Vagina (tissue), 2 donors: ENCODE results near the gene MPG.

ENCODE experiments used
- POLR2A ChIP-seq, 2 donors: fragments of 450-650 bp; IDR thresholded peaks; one replicate each; pipeline ENCODE4 v1.6.1; 2017; ENCODE audit warnings: antibody characterized with exemption in 2 of 2, mild to moderate bottlenecking in 2 of 2, moderate library complexity in 2 of 2
- POLR2AphosphoS5 ChIP-seq, 2 donors: sonication (generic); formaldehyde crosslinking; IDR thresholded peaks; one replicate each; pipeline ENCODE4 v1.9.0; 2017; ENCODE audit warnings: antibody characterized with exemption in 2 of 2, mild to moderate bottlenecking in 2 of 2, low read depth in 1 of 2; ENCODE audit not compliant: insufficient read depth in 1 of 2
- TF ChIP-seq, protein P1 (sequence below), 3 experiments: fragments of 450-650 bp in 2 of 3; fragments of 200-600 bp in 1 of 3; sonication (generic) in 1 of 3; IDR thresholded peaks; one replicate each; pipeline ENCODE4 v1.5.1; 2017 to 2019; ENCODE audit warnings: antibody characterized with exemption in 3 of 3, mild to moderate bottlenecking in 2 of 3, moderate library complexity in 2 of 3

- TF ChIP-seq, protein P1, sequence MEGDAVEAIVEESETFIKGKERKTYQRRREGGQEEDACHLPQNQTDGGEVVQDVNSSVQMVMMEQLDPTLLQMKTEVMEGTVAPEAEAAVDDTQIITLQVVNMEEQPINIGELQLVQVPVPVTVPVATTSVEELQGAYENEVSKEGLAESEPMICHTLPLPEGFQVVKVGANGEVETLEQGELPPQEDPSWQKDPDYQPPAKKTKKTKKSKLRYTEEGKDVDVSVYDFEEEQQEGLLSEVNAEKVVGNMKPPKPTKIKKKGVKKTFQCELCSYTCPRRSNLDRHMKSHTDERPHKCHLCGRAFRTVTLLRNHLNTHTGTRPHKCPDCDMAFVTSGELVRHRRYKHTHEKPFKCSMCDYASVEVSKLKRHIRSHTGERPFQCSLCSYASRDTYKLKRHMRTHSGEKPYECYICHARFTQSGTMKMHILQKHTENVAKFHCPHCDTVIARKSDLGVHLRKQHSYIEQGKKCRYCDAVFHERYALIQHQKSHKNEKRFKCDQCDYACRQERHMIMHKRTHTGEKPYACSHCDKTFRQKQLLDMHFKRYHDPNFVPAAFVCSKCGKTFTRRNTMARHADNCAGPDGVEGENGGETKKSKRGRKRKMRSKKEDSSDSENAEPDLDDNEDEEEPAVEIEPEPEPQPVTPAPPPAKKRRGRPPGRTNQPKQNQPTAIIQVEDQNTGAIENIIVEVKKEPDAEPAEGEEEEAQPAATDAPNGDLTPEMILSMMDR (IDR thresholded peaks at IDR 0.05) = no peak
- no peak for TF ChIP-seq POLR2A (IDR thresholded peaks at IDR 0.05)
- TF ChIP-seq POLR2AphosphoS5 (IDR thresholded peaks at IDR 0.05; ENCODE audit: insufficient read depth in 1 of 2, low read depth in 1 of 2) = no peak
Measured at GRCh38 chr16:119295-119694, 41.3 kb downstream of the MPG start.
